Breast epithelium (tissue), 3 donors: ENCODE results near the gene ASB6.

Experiments
- CTCF ChIP-seq, 3 donors: fragments of 450-650 bp; IDR thresholded peaks; one replicate each; pipeline ENCODE4 v1.5.1; 2016 to 2017; ENCODE audit warnings: antibody characterized with exemption in 3 of 3, mild to moderate bottlenecking in 3 of 3, moderate library complexity in 3 of 3
- POLR2AphosphoS5 ChIP-seq, 3 donors: sonication (generic); formaldehyde crosslinking; IDR thresholded peaks; one replicate each; pipeline ENCODE4 v1.6.1; 2017; ENCODE audit warnings: antibody characterized with exemption in 3 of 3

- TF ChIP-seq CTCF (IDR thresholded peaks at IDR 0.05) (no peak), POLR2AphosphoS5 (IDR thresholded peaks at IDR 0.05) (no peak)
Measured at GRCh38 chr9:129607027-129607387, 34.9 kb downstream of the ASB6 start.
